Inferior parietal cortex (tissue), 1 donor: Measurements from ENCODE around the gene OR1L1.

Experiments used
- DNase-seq: peaks from one replicate; pipeline ENCODE4 v3.0.0-alpha.2; 2016; ENCODE audit errors: extremely low spot score

The OR1L1 gene, protein sequence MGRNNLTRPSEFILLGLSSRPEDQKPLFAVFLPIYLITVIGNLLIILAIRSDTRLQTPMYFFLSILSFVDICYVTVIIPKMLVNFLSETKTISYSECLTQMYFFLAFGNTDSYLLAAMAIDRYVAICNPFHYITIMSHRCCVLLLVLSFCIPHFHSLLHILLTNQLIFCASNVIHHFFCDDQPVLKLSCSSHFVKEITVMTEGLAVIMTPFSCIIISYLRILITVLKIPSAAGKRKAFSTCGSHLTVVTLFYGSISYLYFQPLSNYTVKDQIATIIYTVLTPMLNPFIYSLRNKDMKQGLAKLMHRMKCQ

GRCh38 chr9:122661416-122661815 lies at the start of gene OR1L1:
OR1L1 (plus strand) TSS chr9:122661716; CDS start chr9:122661716, 0 bp downstream.
- DNase-seq, result no peak

DNA sequence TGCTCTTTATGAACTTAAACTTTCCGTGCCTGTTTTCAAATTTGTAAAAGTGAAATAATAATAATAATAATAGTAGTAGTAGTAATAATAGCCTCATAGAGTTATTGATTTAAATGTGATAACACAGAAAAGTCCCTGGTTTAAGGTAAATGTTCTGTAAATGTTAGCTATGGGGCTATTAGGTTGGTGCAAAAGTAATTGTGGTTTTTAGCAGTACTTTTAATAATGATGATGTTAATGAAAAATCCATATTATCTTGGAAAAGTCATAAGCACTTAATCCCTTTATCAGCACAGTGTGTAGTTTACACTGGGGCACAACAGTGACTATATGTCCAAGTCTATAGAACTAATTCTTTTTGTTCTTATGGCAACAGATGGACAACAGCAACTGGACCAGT lies 47.2 kb upstream of the OR1L1 start, which contains the start of gene OR1Q1:
Gene OR1Q1, plus strand, starts transcription at position 377 of the 400 bp plus-strand sequence. Its CDS starts 0 bp downstream, at position 377.
- DNase-seq, result no peak

- no peak for DNase-seq
These were observed 41.5 kb upstream of the OR1L1 start for GRCh38 chr9:122619996-122620395.

GRCh38 chr9:122642226-122642625 lies 19.3 kb upstream of the OR1L1 start:
- DNase-seq, result no peak

- DNase-seq, result no peak
These were observed 5.1 kb upstream of the OR1L1 start for GRCh38 chr9:122656378-122656777.

DNA sequence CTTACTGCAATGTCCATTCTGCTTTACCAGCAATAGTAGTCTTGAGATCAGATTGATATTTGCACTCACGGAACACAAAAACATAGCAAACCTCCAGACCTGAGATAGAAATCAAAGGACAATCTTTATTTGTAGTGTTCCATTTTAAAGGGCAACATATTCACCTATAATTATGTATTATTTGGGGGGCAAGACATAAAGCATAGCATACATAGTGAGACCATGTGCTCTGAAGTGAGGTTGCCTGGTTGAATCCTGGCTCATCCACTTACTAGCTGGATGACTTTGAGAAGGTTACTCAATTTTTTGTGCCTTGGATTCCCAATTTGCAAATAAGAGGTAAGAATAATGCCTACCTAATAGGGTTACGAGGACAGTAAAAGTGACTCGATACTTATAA lies 4.0 kb upstream of the OR1L1 start, which contains the start of gene OR1B1:
Gene OR1B1, minus strand, starts transcription at position 101 of the 400 bp plus-strand sequence.
- DNase-seq, result no peak

DNA sequence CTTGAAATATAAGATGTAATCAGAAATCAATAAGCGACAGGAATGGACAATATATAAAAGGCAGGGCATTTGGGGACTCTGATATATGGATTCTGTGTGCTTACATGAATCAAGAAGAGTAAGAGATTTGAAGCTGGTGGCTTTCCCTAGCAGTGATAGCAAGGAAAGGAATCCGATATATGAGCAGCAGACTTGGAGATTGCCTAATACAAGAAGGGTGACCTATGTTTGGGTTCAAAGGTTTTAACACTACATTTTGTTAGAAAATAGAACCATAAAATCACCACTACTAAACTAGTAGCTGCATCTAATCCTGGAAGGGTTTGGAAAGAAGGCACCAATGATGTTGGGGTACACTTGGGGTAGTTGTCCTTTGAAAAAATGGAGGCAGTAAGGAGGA lies 11.0 kb downstream of the OR1L1 start:
- no peak for DNase-seq

- DNase-seq, result no peak
These were observed 23.3 kb downstream of the OR1L1 start for GRCh38 chr9:122684851-122685250.

DNA sequence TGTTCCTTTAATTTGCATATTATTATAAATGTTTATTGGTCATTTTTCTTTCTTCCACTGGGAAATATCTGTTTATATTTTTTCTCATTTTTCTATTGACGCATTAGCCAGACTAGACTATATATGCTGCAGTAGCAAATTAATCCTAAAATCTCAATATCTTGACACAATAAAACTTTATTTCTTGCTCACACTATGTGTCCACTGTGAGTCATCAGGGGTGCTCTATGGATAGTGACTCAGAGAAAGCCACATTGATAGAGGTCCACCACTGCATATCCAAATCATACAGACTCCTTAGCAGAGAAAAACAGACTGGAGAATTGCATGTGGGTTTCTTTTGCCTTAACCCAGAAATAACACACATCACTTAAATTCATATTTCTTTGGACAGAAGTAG lies 34.2 kb downstream of the OR1L1 start:
- no peak for DNase-seq
